Kidney epithelial cell (primary cell): Measurements from ENCODE around the gene ZNF615. TPM values are rescaled to one million over a fixed set of nuclear protein-coding genes. Genes with fewer than 3 reads are reported as not detected.
"Not testable (repeated sequence)": the region's sequence is repeated elsewhere in the genome, so short reads cannot be mapped to it uniquely, and the experiment has no call there.

ENCODE experiments used
- DNase-seq: peaks from one replicate; pipeline ENCODE4 v3.0.0-alpha.2; 2010; ENCODE audit warnings: low read depth
- H3K27me3 ChIP-seq: 2 replicates; pipeline ENCODE4 v1.6.0; 2011; ENCODE audit warnings: low read length; ENCODE audit not compliant: control insufficient read depth, insufficient read depth
- H3K36me3 ChIP-seq: 2 replicates; pipeline ENCODE4 v1.5.1; 2011; ENCODE audit warnings: low read length; ENCODE audit not compliant: control insufficient read depth, insufficient read depth
- H3K4me3 ChIP-seq: 2 replicates; pipeline ENCODE4 v1.5.1; 2011; ENCODE audit warnings: low read depth, mild to moderate bottlenecking, control low read depth, low read length
- CTCF ChIP-seq: IDR thresholded peaks from 2 replicates; pipeline ENCODE4 v1.5.1; 2011; ENCODE audit warnings: mild to moderate bottlenecking, moderate library complexity, low read length, control low read depth, inconsistent platforms; ENCODE audit not compliant: insufficient read depth, poor library complexity, severe bottlenecking
- total RNA-seq: library from RNA; depleted of rRNA; stranded (reverse); fragments of >200 nt; gene quantifications from 2 replicates; pipeline ENCODE4 v1.2.3, GENCODE V29; 2015

Gene ZNF615
- total RNA-seq, 1 donor from 2014 or later = 13.1 TPM

GRCh38 chr19:51970718-51971117 lies 37.3 kb downstream of the ZNF615 start:
- H3K36me3 ChIP-seq = peaks cover under 1% of the 10 kb centered on the region

GRCh38 chr19:51965583-51965982 lies 42.4 kb downstream of the ZNF615 start:
- no peaks in the 10 kb centered on the region for H3K27me3 ChIP-seq
- no peak overlapping the region for H3K4me3 ChIP-seq
- no peak for DNase-seq
- peaks cover 5% of the 10 kb centered on the region for H3K36me3 ChIP-seq
- no peak for TF ChIP-seq CTCF

More at GRCh38 chr19:51970718-51971117, 37.3 kb downstream of the ZNF615 start:
- Histone ChIP-seq H3K4me3 (no peak overlapping the region), H3K27me3 (no peaks in the 10 kb centered on the region)
- TF ChIP-seq CTCF = no peak
- DNase-seq = no peak

- H3K4me3 ChIP-seq, DNase-seq, H3K27me3 ChIP-seq, H3K36me3 ChIP-seq: not testable (repeated sequence)
Measured at GRCh38 chr19:51960621-51961233, 47.3 kb downstream of the ZNF615 start.

GRCh38 chr19:51959791-51960190 lies 48.2 kb downstream of the ZNF615 start:
- DNase-seq = no peak
- Histone ChIP-seq H3K4me3 (no peak overlapping the region), H3K27me3 (no peaks in the 10 kb centered on the region), H3K36me3 (no peaks in the 10 kb centered on the region)
- no peak for TF ChIP-seq CTCF

GRCh38 chr19:51957846-51958245 lies 50.2 kb downstream of the ZNF615 start:
- DNase-seq, H3K4me3 ChIP-seq, H3K27me3 ChIP-seq, H3K36me3 ChIP-seq: not testable (repeated sequence)

- TF ChIP-seq CTCF = no peak
- DNase-seq = no peak
- Histone ChIP-seq H3K4me3 (peak overlapping the region; percentile 14), H3K27me3 (no peaks in the 10 kb centered on the region), H3K36me3 (peaks cover 2% of the 10 kb centered on the region)
Measured at GRCh38 chr19:51948975-51949374, 59.0 kb downstream of the ZNF615 start.

- H3K4me3 ChIP-seq = no peak overlapping the region
- no peak for TF ChIP-seq CTCF
- DNase-seq = no peak
- H3K36me3 ChIP-seq = peaks cover 2% of the 10 kb centered on the region
- H3K27me3 ChIP-seq = no peaks in the 10 kb centered on the region
Measured at GRCh38 chr19:51946602-51947001, 61.4 kb downstream of the ZNF615 start.
